GM03348 (cell line): ENCODE data around the gene LAMP5.

Experiments
- DNase-seq: peaks from one replicate; pipeline ENCODE4 v3.0.0; 2012; ENCODE audit warnings: low spot score

LAMP5 gene

DNA sequence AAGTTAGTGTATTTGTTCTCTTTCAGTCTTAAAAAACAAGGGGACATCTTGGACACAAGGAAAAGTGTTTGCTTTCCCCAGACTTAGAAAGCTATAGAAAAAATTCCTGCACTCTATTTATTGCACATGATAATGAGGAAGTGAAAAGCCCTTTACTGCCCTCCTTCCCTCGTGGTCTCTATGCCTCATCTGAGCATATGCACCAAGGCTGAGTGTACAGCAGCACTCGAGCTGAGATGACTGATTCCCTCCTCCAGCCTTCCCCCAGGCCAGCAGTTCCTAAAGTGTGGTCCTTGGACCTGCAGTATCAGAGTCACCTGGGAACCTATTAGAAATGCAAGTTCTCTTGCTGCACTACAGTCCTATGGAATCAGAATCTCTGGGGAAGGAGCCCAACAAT, 14.3 kb upstream of the LAMP5 start:
- DNase-seq, result no peak

DNA sequence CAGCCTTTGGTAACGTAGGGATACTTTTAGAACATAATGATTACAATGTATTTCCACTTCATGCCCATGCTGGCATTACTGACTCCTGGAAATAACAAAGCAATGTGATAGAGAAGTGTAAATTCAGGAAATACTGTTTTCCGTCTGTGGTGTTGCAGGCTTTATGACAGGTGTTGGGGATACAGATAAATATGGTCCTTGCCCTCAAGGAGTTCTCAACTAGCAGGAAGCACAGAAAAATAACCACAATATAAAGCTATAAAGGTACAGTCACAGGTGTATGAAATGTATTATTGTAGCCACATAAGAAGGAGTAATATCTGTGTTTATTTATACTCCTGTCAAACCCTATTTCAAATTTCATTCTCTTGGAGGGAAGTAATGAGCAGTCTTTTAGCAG, 12.9 kb upstream of the LAMP5 start:
- DNase-seq, result no peak

DNA sequence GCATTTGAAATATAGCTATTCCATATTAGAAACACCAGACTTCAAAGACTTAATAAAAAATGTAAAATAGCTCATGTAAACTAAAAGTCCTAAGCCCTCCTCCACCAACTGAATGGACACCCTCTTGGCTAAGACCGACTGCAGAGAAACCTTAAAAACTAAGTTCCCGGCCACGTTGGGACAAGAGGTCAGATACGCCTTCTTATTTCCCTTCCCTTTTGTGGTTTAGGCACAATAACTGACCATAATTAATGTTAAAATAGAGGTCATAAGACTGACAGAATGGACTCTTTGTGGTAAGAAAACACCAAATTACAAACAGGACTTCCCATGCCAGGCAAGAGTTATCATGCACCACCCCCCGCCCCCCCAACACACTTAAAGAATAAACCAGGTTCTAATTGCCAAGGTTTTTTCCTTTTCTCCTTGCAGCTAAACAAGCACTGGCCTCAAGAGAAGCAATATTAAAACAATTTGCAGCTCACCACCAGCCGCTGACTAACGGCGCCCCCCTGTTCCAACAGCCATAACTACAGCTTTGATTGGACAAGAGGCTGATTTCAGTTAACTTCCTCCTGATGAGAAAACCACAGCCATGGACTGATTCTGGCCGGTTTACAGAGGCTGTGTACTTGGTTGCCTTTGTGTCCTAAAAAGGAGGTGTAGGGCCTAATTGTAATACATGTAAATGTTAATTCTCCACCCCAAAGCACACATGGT, 10.7 kb upstream of the LAMP5 start:
- no peak for DNase-seq

DNA sequence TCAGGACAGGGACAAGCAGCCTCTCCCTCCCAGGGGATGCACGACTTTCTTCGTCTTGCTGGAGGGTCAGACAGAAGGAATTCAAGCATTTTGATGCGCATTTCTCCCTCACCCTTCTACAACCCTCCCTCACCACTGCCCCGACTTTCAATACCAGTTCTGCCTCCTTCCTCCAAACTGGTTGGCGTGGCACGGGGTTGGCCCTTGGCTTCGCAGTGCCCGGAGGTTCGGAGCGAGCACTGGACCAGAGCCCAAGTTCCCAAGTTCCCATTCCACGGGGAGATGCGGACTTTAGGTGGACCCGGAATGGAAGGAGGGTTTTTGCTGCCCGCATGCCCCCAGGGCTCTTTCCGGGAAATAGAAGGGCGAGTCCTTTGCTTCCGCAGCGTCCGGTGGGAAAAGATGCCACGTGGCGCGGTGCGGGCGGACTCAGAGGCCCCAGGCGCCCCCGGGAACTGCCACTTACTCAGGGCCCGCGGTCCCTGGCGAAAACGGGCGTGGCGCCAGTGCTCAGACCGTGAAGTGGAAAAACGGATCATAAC, 8.0 kb upstream of the LAMP5 start:
- no peak for DNase-seq

DNA sequence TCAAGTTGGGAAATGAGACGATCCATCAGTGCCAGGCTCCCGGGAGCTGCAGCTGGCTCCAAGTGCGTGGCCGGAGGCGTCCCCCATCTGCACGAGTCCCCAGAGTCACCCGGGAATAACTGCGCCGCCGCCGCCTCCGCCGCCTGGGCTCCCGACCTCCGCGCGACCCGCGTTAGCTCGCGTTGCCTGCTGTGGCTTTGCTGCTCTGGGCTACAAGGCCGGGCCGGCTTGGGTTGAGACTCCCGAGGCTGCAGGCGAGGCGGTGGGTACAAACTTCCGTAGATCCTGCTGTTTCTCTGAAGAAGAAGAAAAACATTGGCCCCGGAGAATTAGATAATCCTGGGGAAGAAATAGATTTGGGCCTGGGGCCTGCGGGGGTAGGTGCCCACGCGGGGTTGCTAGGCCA, 7.4 kb upstream of the LAMP5 start:
- DNase-seq, result no peak

DNA sequence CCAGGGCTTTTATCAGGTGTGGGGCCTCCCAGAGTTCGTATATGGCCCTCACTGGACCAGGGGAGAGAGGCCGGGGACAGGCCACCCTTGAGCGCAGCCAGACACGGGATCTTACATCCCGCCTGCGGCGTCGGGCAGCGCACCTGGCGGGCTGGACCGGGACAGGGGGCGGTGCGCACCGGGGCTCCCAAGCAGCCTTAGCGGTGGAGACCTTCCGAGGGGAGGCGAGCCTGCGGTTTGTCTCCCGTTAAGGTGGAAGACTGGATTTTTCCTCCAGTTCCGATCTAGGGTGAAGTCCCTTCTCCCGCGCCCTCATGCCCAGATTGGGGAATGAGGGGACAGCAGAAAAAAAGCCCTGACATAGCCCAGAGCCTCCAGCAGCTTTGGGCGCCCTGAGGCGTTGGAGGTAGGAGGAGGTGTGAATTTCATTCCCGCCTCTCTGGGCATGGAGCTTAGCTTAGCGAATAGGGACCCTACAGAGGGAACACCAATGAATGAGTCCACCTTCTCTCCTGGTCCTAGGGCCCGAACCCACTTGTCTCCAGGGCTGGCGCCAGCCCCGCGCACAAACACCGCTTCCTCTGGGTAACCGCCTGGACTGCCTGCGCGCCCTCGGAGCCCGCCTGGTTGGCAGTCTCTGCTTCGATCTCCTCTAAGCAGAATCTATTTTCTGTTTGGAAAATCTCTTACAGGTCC, 6.7 kb upstream of the LAMP5 start:
- DNase-seq, result no peak

DNA sequence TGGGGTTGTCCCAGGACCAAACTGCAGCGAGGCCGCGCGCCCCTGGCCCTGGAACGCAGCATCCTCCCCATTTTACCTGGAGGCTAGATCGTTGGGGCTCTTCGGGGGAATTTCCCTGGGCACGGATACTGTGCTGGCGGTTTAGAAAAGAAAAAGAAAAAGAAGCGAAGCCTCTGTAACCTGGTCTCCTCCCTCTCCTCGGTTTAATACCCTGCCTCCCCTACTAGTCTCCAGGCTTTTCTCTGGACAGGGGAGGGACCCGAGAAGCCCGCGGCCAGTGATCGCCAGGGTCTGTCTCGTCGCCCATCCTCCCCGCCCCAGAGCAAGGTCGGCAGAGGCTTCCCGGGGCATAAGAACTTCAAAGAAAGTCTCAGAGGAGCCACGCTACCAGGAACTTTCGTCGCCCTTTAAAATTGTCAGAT, 6.1 kb upstream of the LAMP5 start:
- no peak for DNase-seq

DNA sequence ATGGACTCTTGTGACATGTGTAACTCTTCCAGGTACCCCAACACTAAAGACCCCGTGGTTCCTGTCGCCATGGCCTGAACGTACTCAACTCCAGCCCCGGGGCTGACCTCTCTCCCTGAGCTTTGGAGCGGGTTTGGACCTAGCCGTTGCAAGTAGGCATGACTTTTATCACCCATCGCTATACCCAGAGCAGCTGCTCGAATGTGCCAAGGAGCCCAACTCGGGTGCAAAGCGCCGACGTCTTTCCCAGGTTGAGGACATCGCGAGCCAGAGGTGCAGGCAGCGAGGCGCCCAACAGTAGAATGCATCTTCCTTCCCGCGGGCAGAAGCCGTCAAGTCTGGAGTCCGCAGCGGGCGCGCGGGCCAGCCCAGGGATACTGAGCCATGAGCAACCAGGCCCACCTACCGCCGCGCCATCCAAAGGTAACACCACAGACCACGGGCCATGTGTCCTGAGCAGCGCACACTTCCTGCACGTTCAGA, 5.7 kb upstream of the LAMP5 start:
- no peak for DNase-seq

DNA sequence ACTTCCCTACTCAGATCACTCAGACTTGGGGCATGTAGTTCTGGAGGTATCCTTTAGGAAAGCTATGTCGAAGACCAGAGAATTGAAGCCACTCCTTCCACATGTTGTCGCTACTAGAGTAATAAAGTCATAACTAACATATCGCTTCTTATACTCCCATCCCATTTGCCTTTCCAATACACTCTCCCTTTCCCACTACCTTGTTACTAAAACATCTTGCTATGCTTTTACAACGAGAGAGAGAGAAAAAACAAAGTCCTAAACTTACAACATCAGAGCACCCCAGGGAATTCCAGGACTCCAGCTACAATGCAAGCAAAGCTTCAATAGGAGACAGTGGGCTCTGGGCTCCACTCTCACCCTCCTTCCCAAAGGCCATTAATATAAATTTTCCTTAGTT, 5.1 kb upstream of the LAMP5 start:
- DNase-seq, result no peak

DNA sequence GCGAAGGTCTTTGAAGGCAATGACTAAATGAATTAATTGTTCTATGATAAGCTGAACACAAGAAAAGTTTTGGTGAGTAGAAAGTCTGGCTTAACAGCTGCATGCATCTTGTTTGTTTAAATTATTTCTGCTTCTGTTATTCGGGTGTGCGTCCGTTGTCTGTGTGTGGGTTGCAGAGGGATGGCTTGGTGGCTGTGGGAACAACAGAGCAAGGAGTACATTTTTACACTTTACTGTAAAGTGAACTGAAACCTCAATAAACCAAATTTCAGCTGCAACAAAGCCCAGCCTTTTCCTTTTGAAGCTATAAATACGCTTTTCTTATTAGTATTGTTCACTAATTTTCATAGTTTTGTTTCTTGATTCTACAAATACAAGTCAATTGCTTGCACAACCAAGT, 3.5 kb upstream of the LAMP5 start:
- no peak for DNase-seq

DNA sequence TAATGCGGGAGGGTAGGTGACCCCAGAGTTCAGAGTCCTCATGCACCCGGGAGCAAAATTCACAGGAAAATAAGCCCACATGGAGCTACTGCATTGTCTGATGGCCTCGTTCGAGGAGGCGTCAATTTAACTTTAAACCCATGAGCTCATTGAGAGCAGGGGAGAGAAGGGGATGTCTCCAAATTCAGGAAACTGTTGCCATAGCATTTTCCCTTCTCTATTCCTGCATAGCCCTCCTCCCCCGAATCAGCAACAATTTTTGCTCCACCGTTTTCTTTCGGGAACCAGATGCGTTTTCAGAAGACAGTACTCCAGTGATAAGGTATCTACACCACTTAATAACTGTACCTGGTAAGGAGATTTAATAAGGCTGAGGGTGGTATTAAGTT, 324 bp upstream of the LAMP5 start:
- no peak for DNase-seq

DNA sequence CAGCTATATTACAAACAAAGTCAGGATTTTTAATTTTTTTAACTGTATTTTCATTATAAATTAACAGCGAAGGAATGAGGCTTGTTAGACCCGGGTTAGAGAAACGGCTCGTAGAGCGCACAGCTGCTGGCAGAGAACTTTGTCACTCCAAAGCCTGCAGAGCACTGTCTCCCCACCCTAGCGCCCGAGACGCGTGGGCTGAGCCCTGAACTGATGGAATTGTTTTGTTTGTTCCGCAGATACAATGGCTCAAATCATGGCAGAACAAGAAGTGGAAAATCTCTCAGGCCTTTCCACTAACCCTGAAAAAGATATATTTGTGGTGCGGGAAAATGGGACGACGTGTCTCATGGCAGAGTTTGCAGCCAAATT, 810 bp downstream of the LAMP5 start:
- no peak for DNase-seq

DNA sequence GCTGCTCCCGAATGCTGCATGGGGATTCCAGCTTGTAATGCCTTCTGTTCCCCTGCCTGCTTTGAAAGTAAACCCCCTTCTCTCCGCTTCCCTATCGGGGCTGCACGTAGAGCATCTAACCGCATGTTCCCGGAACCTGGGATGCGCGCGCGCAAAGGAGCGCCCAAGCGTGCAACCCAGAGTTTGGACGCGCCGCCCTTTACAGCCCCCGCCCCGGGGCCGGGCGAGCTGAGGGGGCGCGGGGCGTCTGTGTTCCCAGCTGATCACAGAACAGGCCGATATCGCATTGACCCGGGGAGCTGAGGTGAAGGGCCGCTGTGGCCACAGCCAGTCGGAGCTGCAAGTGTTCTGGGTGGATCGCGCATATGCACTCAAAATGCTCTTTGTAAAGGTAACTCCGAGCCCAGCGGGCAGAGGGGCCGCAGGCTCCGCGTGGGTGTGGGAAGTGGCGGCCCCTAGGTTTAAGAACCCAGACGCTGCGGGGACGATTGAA, 1.4 kb downstream of the LAMP5 start:
- no peak for DNase-seq

DNA sequence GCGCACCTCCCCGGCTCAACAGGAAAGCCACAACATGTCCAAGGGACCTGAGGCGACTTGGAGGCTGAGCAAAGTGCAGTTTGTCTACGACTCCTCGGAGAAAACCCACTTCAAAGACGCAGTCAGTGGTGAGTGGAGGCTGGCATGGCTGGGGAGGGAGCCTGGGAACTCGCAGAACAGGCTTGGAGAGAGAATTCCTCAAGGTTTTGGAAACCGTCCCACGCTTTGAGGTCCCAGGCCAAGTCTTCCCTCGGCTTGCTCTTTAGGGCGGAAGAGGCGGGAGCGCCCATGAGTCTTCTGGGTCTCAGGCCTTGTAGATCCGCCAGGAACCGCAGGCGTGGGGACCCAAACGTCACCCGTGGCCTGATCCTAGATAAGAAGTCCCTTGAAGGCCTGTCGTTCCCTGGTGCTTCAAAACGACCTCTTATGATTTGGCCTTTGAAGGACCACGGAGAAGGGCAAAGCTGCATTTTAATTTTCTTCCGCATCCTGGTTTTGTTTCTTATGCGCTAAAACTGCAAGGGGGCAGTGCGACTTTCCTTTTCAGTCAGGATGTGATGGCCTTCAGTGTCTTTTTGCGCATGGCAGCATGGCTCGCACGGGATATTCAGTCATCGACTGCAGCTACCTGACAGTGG, 2.0 kb downstream of the LAMP5 start:
- DNase-seq, result no peak

DNA sequence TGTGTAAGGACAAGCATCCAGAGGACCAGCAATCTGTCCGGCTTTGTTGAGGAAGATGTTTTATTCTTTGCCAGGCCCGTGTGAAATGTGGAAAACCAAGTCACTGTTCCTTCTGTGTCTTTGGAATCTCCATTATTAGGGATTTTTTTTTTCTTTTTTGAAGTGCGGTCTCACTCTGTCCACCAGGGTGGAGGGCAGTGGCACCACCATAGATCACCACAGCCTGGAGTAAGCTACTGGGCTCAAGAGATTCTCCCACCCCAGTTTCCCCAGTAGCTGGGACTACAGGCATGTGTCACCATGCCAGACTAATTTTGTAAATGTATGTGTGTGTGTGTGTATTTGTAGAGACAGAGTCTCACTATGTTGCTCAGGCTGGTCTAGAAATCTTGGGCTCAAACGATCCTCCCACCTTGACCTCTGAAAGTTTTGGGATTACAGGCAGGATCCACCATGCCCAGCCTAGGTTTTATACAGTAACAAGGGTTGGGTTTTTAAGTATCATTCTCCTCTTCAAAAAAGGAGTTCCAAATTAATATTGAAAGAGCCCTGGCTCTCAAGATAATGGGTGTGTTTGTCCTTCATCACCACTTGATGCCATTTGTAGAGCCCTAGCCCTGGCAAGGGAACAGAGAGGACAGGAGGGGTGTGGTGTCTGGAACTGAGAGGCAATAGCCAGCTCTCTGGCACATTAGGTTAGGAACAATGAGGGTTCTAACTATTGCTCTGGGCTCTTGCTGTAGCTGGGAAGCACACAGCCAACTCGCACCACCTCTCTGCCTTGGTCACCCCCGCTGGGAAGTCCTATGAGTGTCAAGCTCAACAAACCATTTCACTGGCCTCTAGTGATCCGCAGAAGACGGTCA, 3.1 kb downstream of the LAMP5 start:
- DNase-seq, result no peak

DNA sequence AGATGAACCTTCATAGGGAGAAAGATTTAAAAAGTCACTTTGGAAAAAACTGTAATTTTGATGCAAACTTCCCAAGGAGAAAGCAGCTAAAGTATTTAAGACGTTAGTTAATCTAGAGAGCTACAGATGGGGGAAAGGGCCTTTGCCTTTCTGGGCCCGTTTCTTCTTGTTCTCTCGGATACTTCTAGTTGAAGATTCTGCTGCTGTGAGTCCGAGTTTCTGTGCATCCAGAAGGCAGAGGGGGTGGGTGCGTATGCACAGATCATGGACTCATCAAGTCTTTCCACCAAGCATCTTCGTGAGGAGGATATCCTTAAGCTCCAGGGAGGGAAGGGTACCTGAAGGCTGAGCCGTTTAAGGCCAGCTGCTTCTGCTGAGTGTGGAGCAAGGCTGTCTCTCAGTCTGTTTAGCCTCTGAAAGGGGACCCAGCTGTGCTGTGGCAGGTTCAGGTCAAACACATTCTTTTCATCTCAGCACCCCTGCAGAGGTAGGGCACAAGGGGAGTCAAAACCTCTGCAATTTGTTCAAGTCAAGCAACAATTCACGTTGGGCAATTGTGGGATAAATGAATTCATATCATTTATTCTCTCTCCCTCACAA, 4.3 kb downstream of the LAMP5 start:
- DNase-seq, result no peak

DNA sequence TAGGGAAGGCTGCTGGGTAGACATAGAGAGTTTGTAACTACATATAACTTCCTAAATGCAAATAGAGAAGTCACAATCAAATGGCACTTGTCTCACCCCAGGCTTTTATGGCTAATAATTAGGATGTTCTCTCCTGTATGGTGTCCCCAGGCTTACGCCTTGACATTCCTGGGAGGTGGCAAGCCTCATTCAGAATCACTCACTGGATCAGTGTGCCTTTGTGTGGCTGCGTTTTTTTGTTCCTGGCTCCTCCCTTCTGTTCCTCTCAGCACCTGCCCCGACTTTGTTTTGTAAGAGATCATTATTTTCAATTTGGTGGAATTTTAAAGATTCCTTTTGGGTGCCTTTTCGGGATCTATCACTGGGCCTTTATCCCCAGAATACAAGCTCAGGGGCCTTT, 5.7 kb downstream of the LAMP5 start:
- DNase-seq, result no peak

DNA sequence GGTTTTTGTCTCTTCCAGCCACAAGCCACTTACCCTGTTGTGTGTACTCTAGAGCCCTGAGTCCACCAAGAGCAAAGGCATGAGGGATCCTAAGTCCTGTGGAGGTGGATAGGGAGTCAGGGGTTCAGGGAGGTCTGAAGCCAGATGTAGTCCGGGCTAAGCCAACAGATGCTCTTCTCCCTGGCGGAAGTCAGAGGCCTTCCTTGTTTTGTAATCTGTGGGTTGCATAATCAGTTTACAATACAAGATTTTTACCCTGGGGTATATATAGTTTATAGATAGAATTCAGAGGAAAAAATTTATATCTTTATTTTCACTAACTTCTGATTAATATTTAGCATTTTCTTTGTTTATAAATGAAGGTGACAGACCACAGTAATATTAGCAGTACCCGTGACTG, 9.2 kb downstream of the LAMP5 start:
- no peak for DNase-seq

DNA sequence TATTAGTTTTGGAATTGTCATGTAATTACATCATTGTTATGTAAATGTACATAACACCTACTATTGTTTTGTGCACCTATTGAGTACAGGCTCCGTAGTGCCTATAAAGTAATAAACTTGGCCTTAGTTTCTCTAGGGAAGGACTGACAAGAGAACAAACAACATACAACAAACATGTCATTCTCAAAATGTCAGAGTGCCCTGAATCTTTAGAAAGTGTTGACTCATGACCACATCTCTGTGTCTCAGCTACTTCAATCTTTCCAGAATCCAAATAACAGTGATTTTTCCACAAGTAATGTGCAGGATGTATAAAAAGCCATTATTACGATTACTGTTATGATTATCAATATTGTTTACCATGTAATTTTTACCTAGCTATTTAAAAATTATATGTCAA, 17.2 kb downstream of the LAMP5 start:
- no peak for DNase-seq

DNA sequence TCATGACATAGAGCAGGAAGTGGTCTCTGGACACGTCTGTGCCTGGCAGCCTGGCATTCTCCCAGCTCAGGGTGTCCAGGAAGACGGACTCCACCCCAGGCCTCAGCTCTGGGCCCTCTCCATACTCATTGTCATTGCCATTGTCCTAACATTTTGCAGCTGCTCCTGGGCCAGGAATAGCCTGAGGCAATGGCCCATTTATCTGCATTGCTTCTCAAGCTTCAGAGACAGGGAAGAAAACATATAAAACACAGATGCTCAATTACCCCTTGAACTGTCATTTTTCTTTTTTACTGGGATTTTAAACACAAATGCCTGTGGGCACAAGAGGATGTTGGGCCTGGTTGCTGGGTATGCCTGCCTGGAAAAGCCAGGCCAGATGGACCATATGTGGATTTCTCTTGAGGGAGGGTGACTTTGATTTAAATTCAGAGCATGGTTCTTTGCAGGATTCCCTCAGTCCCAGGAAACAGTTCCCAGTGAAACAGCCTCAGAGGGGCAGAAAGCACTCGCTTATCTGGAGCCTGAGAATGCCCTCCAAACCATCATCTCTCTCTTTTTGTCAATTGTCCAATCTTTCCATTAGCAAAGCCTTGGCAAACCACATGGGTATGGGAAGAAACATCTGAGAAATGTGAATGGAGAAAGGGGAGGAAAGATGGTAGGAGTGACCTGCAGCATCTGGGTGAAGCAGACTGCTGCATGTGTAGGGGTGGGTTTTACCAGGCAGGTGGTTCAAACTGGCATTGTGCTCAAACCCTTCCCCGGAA, 17.9 kb downstream of the LAMP5 start:
- no peak for DNase-seq

DNA sequence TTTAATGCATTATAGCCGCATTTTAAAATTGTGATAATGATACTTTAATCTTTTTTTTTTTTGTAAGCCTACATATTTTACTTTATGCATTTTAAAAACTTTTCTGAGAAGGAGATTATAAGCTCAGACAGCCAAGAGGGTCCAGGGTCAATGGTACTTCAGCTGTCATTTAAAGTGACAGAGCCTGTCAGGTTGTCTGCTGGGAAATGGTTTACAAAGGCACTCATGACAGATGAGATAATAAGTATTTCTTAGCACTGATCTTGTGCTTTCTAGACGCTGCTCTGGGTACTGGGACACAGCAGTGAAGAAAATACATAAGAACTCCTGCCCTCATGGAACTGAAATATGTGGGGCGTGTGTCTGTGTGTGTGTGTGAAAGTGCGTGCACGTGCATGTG, 19.6 kb downstream of the LAMP5 start:
- DNase-seq, result no peak
